Measurements from ENCODE around the gene FIBIN. TPM values are rescaled to one million over a fixed set of nuclear protein-coding genes. Genes with fewer than 3 reads are reported as not detected.

The FIBIN gene
- total RNA-seq, 1 experiment from 2014 or later, result not detected

DNA sequence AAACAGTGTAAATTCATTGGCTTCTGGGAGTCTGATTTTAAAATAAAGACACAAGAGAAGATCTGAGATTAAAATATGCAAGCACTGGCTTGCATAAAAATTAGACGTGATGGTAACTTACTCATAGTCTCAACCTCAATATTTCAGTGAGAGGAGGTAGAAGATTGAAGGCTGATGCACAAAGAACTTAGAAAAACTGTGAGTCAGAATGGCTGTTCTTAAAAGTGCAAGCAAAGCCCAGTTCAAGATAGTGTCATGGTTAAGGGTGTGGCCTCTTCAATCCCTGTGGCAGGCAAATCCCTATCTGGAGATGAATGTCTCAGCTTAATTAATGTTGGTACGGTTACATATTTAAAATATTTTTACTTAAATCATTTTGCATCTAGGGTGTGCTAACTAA lies 33.6 kb upstream of the FIBIN start:
- no peak overlapping the region for H3K4ac ChIP-seq (ENCODE audit: low read depth, low read length)
- no peak overlapping the region for H2AFZ ChIP-seq (ENCODE audit: low read length)
- no peak overlapping the region for H2BK12ac ChIP-seq (ENCODE audit: insufficient read length, low read depth, low read length)
- no peak overlapping the region for H2BK5ac ChIP-seq (ENCODE audit: insufficient read length, low read length)
- H4K5ac ChIP-seq (ENCODE audit: insufficient read length, low read depth, low read length), result no peak overlapping the region
- H3K9me3 Mint-ChIP-seq, result no peaks in the 10 kb centered on the region; a peak in 1 of 5 replicates
- DNase-seq, result no peak
- no CpG with 5 or more reads among the region's 2 CpGs for WGBS (ENCODE audit: extremely low coverage, insufficient read length, low lambda C conversion rate)
- no peak overlapping the region for H3K14ac ChIP-seq (ENCODE audit: insufficient read depth, low read length)
- no peak overlapping the region for H3K27ac Mint-ChIP-seq
- no peaks in the 10 kb centered on the region for H3K27me3 Mint-ChIP-seq (ENCODE audit: low read depth)
- H3K18ac ChIP-seq (ENCODE audit: insufficient read length, low read depth, low read length), result no peak overlapping the region
- H3K9me3 ChIP-seq (ENCODE audit: control insufficient read depth, low read depth, low read length), result no peaks in the 10 kb centered on the region
- H3K4me1 ChIP-seq (ENCODE audit: insufficient read depth, low read length), result no peaks in the 10 kb centered on the region; the same call in 1 of the 2 replicates
- peaks cover 13 to 20% of the 10 kb centered on the region in 2 experiments for H3K4me1 Mint-ChIP-seq
- no peak overlapping the region for H3K4me3 Mint-ChIP-seq
- H3K56ac ChIP-seq (ENCODE audit: insufficient read length, low read depth, low read length), result no peak overlapping the region
- no peaks in the 10 kb centered on the region for H3K79me2 ChIP-seq (ENCODE audit: insufficient read depth, low read length)
- no peaks in the 10 kb centered on the region for H4K20me1 ChIP-seq (ENCODE audit: control insufficient read depth, insufficient read depth, insufficient read length)
- H3K23me2 ChIP-seq (ENCODE audit: insufficient read length, low read depth, low read length, poor library complexity, severe bottlenecking), result peaks cover 5% of the 10 kb centered on the region
- no peak overlapping the region for H2AK5ac ChIP-seq (ENCODE audit: insufficient read length, low read length)
- H4K91ac ChIP-seq (ENCODE audit: insufficient read length, low read depth, low read length), result no peak overlapping the region
- H3K23ac ChIP-seq (ENCODE audit: insufficient read length, low read depth, low read length), result no peak overlapping the region
- H3K79me1 ChIP-seq (ENCODE audit: insufficient read depth, low read depth, low read length, poor library complexity, severe bottlenecking), result no peaks in the 10 kb centered on the region
- no peak overlapping the region for H2BK120ac ChIP-seq (ENCODE audit: low read depth, low read length, poor library complexity, severe bottlenecking)
- no peak overlapping the region for H4K8ac ChIP-seq (replicated peaks; ENCODE audit: insufficient read length, low read depth, low read length)
- no peak overlapping the region for H3K9ac ChIP-seq (ENCODE audit: extremely low read depth, insufficient read length, low read length)
- no peak overlapping the region for H3T11ph ChIP-seq (ENCODE audit: low read length)
- H3K36me3 Mint-ChIP-seq (ENCODE audit: insufficient read depth in 1 of 3, low read depth in 3 of 3), result peaks cover 0 to 4% (median 2%) of the 10 kb centered on the region in 3 experiments; a peak in 4 of 7 replicates
- H3K4me2 ChIP-seq (ENCODE audit: insufficient read depth, insufficient read length, low read length), result no peak overlapping the region
- no peak overlapping the region for H2BK15ac ChIP-seq (ENCODE audit: low read depth, low read length)
- TF ChIP-seq, protein P1, sequence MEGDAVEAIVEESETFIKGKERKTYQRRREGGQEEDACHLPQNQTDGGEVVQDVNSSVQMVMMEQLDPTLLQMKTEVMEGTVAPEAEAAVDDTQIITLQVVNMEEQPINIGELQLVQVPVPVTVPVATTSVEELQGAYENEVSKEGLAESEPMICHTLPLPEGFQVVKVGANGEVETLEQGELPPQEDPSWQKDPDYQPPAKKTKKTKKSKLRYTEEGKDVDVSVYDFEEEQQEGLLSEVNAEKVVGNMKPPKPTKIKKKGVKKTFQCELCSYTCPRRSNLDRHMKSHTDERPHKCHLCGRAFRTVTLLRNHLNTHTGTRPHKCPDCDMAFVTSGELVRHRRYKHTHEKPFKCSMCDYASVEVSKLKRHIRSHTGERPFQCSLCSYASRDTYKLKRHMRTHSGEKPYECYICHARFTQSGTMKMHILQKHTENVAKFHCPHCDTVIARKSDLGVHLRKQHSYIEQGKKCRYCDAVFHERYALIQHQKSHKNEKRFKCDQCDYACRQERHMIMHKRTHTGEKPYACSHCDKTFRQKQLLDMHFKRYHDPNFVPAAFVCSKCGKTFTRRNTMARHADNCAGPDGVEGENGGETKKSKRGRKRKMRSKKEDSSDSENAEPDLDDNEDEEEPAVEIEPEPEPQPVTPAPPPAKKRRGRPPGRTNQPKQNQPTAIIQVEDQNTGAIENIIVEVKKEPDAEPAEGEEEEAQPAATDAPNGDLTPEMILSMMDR (conservative IDR thresholded peaks at IDR 0.05), result no peak
- H3K27me3 ChIP-seq (ENCODE audit: insufficient read depth, low read length), result no peaks in the 10 kb centered on the region
- H2BK20ac ChIP-seq (ENCODE audit: low read depth, low read length, poor library complexity, severe bottlenecking), result no peak overlapping the region
- no peak overlapping the region for H3K27ac ChIP-seq (ENCODE audit: insufficient read length, low read depth, low read length)
